HPDE6-E6E7 (cell line): Measurements from ENCODE around the gene SLC25A51.
"Not testable (repeated sequence)": the region's sequence is repeated elsewhere in the genome, so short reads cannot be mapped to it uniquely, and the experiment has no call there.

Source experiments
- DNase-seq: peaks from one replicate; pipeline ENCODE4 v3.0.0; 2011; ENCODE audit warnings: missing footprints; ENCODE audit errors: extremely low spot score

Gene SLC25A51

DNA sequence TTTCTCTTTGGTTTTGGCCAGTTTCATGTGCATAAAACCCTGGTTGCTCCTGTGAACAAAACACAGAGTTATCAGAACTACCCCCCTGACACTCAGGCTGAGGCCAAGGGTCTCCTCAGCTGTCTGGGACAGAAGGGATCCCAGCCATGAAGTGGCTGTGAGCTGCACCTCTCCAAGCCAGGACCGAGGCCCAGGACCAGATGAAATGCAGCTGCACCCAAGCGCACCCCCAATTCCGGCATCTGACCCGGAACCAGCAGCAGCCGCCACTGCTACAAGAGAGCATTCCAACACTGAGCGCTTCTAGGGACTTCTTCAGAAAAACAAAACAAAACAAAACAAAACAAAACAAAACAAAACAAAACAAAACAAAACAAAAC, 16.0 kb upstream of the SLC25A51 start:
- DNase-seq, result no peak

DNA sequence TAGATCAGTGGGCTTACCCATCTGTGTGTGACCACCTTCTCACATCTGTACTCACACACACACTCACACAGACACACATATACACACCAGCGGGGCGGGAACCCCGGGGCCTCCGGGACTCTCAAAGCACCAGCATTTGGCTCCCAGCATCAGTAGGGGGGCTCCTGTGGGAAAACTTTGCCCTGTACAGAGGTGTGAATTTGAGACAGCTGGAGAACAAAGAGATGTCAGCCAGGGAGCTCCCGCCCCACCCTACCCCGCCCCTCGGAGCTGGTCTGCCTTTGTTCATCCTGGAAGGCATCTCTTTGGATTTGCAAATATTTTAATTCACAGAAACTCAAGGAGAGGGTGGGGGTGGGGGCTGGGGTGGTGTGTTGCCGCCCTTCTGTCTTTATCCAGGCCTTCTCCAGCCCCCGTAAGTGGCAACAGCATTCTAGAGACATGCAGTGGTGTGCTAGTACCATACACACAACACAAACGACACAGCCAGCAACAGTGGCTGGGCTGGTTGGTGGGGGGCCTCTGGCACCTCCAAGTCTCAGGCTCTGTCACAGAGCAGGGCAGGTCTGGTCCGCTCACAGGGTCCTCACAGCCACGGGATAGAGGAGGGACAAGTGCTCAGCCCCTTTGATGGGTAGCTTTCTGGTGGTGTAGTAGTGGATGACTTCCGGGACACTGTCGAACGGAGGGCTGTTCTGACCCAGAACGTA, 15.5 kb upstream of the SLC25A51 start:
- no peak for DNase-seq

DNA sequence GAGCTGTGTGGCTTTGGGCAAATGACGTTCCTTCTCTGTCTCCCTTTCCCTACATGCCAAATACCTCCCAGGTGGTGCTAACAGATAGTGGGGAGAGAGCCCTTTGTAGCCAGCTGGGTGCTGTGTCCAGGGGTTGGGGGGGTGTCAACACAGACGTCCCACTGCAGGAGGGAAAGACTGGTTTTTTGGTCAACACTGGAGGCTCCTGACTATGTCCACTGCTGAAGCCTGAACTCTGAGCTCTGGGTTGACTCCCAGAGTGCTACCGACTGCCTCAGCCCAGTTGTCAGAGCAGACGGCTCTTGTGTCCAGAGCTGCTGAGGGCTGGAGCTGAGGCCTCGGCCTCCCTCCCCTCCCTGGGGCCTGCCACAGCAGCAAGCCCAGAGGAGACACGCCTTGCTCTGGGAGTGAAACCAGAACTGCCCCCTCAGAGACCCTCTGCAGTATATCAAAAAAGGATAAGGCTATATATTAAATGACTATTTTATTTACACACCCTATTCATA, 14.8 kb upstream of the SLC25A51 start:
- DNase-seq, result no peak

DNA sequence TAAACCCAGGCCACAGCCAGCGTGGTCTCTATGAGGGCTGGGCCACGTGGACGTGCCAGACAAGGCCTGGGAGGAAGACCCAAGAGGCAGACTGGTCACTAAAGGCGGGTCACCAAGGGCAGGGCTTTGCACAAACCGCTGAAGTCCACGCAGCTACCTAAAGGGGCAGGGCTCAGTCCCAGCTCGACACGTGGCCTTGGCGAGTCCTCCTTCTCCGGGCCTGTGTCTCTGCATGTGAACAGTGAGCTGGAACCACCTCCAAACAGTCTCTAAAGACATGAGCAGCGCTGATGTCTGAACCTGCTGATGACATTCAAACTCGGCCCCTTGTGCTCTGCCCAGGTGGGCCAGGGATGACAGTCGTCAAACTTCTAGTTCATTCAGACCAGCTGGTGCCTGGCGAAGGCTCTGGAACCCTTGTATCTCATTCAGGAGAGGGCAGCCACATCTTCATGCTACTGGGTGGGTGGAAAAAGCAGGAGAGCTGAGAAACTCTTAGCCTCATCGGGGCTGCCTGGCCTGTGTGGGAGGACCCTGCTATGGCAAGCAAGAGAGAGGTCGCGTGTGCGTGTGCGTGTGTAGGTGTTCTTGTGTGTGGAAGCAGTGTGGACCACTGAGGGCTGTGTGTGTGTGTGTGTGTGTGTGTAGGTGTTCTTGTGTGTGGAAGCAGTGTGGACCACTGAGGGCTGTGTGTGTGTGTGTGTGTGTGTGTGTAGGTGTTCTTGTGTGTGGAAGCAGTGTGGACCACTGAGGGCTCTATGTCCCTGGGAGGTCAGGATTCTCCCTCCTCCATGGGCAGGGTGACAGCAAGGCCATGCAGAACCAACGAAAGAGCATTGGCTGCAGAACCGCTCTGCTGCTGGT, 14.1 kb upstream of the SLC25A51 start:
- no peak for DNase-seq

DNA sequence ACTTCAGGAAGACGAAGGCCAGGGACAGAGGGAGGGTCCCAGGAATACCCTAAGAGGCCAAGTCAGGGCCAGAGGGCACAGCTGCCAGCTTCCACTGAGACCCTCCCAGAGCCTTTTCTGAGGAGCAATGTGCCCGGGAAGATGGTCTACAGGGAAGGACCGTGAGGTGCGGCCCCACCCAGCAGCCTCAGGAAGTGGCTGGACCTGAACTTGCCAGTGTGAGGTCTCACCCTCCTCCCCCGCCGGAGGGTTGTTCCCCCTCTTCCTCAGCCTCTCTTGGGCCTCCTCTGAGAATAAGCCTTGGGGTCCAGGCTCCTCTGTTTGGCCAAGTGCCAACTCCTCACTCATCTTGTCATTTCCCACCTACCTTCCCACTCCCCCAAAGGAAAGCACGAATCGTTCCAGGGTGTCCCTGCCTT, 13.4 kb upstream of the SLC25A51 start:
- DNase-seq, result no peak

DNA sequence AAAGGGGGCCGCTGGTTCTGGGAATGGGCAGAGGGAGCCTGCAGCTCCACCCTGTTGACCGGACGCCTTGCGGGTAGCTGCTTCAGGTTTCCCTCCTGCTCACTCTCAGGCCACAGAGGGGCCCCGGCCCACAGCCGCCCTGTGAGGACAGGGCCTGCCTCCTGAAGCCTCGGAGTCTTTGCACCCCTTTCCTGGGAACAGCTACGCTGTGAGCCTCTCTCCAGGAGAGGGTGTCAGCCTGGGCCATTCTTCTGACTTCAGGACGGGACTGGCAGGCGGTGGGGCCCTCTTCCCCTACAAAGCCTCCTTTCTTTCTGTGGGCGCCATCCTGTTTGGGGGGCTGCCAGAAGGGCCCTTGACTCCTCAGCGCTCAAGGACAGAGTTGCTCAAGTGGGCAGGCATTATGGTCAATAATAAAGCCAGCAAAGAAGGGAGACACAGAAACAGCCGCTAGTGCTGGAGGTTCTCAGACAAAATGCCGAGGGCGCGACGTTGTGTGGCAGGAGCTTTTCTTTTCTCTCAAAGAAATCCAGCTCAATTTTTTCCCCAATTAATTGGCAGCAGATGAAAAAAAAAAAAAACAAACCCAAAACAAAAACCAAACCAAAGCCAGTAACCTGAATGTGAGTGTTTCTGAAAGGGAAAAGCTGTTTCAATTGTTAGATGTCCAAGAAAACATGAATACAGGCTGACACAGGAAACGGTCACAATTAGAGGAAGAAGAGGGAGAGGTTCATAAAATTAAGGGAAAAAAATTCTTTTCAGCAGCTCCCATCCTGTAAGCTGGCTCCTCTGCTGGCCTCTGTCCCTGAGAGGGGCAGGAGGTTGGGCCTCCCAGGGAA, 12.8 kb upstream of the SLC25A51 start:
- DNase-seq, result no peak

DNA sequence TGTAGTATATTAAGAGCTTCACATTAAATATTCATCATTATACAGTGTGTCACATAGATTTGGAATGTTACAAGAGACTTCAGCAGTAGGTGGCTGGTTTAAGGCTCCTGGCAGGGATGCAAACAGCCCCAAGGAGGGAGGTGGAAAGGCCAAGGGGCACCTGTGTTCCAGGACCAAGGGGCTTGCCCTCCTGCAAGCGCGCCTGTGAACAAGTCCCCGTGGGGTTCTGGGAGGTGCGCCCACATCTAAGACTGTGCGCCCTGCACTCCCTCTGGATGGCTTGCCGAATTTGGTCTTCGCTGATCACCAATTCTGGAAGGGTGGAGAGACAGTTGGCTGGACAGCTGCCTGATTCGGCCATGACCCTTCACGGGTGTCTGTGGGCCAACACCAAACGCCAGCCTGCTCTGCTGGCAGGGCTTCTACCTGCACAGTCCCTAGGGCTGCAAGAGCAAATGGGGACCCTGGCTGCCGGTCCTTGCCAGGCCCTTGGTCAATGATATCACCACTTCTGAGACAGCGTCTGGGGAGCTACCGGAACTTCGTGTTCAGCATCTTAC, 12.1 kb upstream of the SLC25A51 start:
- DNase-seq, result no peak

DNA sequence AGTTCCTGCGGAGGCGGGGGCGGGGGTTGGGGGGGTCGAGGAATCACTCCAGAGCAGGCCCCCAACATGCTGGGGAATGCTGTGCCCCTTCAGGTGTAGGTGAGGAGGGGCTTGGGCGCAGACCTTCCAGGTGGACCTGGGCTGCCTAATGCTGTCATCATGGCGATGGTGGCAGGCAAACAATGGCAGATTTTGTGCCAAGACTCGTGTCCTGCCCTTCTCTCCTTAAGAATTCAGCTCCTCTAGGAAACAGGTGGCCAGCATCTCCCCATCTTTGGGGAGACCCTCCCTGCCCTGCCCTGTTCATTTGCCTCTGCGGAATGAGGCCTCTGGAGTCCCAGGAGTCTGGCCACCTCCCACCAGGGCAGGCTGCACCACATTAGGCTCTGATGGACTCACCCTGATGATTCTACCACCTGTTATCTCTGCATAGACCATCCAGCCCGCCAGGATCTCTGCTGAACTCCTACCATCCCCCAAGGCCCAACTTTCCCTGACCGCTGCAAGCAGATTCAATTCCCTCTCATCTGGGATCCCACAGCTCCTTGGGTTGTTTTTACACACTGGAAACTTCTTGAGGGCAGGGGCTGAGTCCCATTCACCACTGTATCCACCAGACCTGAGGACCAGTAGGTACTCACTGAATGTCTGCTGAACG, 10.9 kb upstream of the SLC25A51 start:
- no peak for DNase-seq

DNA sequence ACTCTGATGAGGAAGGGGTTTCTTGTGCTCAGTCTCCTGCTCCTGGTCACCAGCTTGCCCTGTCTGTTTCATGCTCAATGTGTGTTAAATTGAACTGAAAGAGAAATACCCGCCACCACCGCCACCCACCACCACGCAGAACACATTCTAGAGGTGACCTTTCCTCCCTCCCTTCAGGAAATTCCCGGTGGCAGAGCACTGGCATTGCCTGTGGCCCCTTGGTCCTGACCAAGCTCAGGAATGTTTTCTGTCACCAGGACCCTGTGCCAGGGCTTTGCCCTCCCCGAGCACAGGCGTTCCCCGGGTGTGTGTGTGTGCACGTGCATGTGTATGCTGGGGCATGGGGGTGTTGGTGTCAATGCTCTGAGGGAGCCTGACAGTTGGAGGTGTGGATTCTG, 10.2 kb upstream of the SLC25A51 start:
- no peak for DNase-seq

DNA sequence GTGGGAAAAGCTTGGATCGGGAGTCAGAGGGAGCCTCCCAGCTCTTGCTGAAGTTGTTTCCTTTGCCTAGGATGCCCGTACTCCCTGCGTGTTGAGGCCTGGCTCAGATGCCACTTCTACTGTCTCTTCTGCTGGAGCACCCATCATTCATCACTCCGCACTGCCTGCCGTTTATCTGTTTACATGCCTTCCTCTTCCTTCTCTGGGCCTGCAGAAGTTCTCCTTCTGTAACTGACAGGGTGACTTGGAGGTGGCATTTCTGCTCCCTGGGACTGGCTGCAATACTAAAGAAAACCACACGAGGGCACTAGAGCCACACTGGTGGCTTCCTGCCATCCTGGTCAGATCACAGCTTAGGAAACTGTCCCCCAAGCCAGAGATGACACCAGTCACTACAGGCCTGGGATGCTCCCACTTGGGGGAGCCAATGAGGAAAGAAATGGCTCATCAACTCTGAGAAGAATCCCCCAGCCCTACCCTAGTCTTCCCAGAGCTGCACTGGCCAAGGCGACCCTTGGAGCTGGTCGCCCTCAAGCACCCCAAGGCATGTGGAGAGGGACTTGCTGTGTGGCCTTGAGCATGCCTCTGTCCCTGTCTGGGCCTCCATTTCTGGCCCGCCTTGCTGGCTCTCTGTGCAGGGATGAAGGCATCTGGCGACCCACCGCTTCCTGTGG, 9.7 kb upstream of the SLC25A51 start:
- DNase-seq, result peak; percentile 66

DNA sequence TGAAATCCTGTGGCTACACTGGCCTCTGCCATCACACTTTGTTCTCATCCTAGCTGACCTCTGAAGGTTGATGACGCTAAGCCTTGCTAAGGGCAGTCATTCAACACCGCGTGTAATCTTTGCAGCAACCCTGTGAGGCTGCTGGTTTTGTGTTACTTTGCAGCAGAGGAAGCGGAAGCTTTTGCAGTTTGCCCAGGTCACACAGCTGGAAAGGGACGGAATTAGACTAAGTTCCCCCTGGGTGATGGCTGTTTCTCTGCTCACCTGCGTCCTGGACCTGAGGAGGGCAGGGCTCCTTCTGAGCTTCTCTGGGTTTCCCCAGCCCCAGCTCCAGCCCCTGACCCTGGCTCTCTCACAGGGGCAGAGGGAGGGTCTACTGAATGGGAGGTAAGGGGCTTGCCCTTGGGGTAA, 7.3 kb upstream of the SLC25A51 start:
- no peak for DNase-seq

DNA sequence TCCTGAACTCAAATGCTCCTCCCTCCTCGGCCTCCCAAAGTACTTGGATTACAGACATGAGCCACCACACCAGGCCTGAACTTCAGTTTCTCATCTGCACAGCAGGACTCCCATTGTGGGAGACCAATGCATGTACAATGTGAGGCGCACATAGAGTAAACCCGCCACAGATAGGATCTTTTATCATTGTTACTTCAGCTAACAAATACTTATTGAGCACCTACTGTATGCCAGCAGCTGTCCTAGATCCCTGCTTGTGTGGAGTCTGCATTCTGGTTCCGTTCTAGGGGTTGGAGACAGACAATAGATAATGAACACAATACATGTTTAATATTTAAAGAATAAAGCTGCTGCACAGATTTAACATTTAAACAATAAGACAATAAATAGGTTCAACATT, 6.3 kb upstream of the SLC25A51 start:
- no peak for DNase-seq

DNA sequence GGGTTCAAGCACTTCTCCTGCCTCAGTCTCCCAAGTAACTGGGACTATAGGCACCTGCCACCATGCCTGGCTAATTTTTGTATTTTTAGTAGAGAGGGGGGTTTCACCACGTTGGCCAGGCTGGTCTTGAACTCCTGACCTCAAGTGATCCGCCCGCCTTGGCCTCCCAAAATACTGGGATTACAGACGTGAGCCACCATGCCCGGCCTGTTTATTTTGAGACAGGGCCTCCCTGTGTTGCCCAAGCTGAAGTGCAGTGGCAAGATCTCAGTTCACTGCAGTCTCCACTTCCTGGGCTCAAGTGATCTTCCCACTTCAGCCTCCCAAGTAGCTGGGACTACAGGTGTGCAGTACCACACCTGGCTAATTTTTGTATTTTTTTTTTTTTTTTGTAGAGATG, 5.9 kb upstream of the SLC25A51 start:
- not testable (repeated sequence) for DNase-seq

DNA sequence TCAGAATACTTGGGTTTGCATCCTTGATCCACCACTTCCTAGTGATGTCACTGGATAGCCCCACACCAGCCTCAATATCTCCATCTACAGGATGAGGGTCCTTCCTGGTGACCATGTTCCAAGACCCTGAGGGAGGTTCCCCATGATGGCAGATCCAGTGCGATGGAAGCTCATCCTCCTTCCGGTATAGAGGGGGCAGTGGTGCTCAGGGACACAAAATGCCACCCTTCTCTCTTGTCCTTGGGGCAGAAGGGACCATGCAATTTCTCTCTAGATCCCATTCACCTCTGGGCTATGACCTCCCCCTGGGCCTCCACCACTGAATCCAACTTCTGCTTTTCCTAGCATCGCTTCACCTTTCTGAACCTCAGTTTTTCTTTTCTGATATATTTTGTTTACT, 5.4 kb upstream of the SLC25A51 start:
- DNase-seq, result no peak

DNA sequence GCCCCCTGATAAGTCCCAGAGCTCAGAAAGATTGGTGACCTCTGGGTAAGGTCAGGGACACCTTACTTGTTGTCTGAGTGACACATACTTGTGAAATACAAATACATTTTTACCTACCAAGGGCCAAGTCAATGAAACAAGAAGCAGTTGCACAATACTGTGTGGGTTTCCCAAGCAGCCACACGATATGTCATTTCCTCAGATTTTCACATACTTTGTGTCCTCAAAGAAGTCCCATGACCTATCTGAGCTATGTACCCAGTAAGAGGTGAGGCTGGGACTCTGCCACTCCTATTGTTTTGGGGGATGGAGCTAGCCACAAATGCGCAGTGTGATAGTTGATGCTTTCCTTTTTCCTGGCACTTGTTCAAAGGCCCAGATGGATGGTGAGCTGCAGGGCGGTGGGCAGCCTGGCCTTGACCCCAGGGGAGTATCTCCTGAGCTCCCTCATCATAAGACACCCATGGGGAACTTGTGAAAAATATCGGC, 4.8 kb upstream of the SLC25A51 start:
- no peak for DNase-seq

DNA sequence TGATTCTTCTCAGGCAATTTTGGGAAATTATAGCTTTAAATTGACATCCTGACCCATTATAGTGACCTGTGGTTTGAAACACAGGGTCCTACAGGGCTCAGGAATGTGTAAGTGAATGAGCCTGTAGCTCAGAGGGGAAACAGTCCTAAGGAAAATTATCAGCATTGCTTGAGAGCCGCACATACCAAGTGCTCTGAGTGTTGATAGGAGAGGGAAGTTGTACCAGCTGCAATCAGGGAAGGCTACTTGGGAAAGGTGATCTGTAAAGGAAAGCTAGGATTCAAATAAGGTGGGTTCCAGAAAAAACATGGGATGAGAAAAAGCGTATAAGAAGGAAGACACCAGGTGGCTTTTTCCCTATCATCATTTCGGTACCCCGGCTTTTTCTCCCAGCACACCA, 4.4 kb upstream of the SLC25A51 start:
- no peak for DNase-seq

DNA sequence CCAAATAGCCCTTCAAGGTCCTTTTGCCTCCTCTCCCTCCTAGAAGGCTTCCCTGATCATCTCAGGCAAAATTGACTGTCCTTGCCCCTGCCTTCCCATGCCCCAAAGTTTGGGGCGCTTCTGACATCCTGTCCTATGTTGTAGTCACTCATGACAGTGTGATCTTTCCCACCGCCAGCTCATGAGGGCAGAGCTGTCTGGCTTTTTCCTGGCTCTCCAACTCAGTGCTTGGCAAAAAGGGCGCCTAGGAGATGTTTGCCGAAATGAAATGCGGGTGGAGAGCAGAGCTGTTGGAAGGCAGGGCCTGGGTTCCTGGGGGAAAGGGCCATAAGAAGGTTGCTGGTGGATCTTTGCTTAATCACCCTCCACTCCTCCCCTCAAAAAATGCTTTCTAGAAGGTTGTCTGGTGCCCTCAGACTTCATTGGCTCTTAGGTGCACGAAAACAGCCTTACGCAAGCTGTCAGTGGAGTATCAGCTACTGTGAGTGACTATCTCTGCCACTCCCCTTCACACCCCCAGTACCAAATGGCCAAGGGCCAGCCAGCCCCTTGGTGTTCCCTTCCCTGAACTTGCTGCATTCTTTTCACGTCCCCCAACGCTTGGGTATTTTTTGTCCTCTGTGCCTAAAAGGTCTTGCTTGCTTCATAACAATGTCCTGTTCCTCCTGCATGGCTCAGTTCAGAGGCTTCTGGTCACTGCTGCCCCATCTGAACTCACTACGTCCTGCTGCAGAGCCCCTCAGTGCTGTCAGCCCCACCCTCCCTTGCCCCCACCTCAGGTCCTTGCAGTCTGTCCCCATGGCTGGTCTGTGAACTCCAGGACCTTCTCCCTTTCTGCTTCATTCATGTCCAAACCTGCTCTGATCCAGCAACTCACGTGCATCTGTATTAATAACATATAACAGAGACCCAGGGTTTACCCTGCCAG, 2.6 kb upstream of the SLC25A51 start:
- DNase-seq, result no peak

DNA sequence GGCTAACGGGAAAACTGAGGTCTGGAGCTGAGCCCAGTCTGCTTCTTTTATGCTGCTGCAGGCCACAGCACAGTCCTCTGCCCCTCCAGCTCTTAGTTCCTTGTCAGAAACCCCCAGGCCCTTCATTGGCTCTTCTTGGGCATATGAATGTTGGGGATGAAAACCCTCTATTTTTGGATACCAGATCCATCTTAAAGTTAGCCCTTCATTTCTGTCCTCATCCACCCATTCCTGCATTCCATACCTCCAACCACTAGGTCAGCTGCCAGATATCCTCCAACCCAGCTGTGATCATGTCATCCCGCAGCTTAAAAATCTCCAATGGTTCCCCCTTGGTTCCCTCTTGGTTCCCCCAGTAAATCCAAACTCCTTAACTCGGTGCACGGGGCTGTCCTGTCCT, 1.8 kb upstream of the SLC25A51 start:
- DNase-seq, result no peak

DNA sequence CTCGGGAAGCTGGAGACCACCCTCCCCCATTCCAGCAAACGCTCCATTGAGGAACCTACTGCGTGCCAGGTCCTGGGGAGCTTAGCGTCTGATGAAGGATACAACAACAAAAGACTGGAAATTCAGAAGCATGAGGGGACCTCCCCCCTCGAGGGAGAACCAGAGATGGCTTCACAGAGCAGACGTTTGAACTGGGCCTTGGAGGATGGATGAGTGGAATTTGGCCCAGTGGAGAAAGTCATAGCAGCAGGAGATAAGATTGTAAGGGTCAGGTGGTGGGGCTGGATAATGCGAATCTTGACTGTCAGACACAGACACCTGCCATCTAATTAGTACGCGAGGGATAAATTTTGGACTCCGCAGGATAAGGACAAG, 1.2 kb upstream of the SLC25A51 start:
- DNase-seq, result no peak
